ENCODE measurements around the gene ROGDI. TPM values are rescaled to one million over a fixed set of nuclear protein-coding genes. Genes with fewer than 3 reads are reported as not detected.

The ROGDI gene
- polyA plus RNA-seq, 1 of the 3 experiments (the other 2 are of a cell fraction) = 33.6 TPM

DNA sequence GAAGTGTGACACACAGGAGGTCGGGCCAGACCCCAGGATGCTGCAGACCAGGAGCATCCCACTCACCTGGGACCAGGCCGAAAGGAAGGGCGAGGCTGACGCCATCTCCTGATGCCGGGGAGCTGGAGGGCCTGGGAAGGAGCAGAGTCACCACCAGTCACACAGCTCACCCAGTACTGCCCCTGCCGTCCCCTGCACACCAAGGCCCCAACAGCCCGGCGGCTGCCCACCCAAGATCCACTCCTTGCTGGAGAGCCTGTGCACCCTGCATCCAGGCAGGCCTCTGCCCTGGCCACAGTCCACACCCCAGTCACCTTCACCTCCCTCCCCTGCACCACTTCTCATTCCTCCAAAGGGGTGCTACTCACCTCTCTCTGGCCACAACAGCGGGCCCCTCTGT lies 40.2 kb downstream of the ROGDI start:
- CTCF ChIA-PET = interaction anchor here (1.3 kb wide), 1 partner anchor 15 kb away, joined by 3 read pairs; no protein-coding TSS in a partner anchor
- no peak for DNase-seq
- POLR2A ChIA-PET = no interaction called here

More for the DNA sequence above, 40.2 kb downstream of the ROGDI start:
- H3F3A ChIP-seq (replicated peaks; ENCODE audit: insufficient read depth) = peaks cover under 1% of the 10 kb centered on the region
- no peak for TF ChIP-seq JUND (IDR thresholded peaks at IDR 0.05)
- TF ChIP-seq USF2 (IDR thresholded peaks at IDR 0.05; ENCODE audit: borderline replicate concordance, low read depth, low read length) = no peak
- TF ChIP-seq TCF12 (IDR thresholded peaks at IDR 0.05) = no peak
- TF ChIP-seq, protein P1, sequence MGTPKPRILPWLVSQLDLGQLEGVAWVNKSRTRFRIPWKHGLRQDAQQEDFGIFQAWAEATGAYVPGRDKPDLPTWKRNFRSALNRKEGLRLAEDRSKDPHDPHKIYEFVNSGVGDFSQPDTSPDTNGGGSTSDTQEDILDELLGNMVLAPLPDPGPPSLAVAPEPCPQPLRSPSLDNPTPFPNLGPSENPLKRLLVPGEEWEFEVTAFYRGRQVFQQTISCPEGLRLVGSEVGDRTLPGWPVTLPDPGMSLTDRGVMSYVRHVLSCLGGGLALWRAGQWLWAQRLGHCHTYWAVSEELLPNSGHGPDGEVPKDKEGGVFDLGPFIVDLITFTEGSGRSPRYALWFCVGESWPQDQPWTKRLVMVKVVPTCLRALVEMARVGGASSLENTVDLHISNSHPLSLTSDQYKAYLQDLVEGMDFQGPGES (IDR thresholded peaks at IDR 0.05; ENCODE audit: low read depth, low read length) = no peak
- no peak for TF ChIP-seq TEAD4 (IDR thresholded peaks at IDR 0.05; ENCODE audit: borderline replicate concordance, insufficient read depth)
- no peak for TF ChIP-seq GATA2 (CRISPR knock-in tag; IDR thresholded peaks at IDR 0.05)
- no peak for TF ChIP-seq RCOR1 (IDR thresholded peaks at IDR 0.05; ENCODE audit: low read length)
- TF ChIP-seq, protein P2, sequence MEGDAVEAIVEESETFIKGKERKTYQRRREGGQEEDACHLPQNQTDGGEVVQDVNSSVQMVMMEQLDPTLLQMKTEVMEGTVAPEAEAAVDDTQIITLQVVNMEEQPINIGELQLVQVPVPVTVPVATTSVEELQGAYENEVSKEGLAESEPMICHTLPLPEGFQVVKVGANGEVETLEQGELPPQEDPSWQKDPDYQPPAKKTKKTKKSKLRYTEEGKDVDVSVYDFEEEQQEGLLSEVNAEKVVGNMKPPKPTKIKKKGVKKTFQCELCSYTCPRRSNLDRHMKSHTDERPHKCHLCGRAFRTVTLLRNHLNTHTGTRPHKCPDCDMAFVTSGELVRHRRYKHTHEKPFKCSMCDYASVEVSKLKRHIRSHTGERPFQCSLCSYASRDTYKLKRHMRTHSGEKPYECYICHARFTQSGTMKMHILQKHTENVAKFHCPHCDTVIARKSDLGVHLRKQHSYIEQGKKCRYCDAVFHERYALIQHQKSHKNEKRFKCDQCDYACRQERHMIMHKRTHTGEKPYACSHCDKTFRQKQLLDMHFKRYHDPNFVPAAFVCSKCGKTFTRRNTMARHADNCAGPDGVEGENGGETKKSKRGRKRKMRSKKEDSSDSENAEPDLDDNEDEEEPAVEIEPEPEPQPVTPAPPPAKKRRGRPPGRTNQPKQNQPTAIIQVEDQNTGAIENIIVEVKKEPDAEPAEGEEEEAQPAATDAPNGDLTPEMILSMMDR (IDR thresholded peaks at IDR 0.05) = no peak
- TF ChIP-seq REST (IDR thresholded peaks at IDR 0.05; ENCODE audit: low read depth, low read length) = no peak
- no peak for TF ChIP-seq ZBTB33 (IDR thresholded peaks at IDR 0.05; ENCODE audit: borderline replicate concordance, low read depth)
- no peak for TF ChIP-seq CHD2 (IDR thresholded peaks at IDR 0.05; ENCODE audit: low read length, partially characterized antibody)
- no peak for TF ChIP-seq YY1 (IDR thresholded peaks at IDR 0.05; ENCODE audit: low read depth)
- no peak for TF ChIP-seq MXI1 (IDR thresholded peaks at IDR 0.05; ENCODE audit: low read depth, low read length)
- no peak for TF ChIP-seq GABPA (IDR thresholded peaks at IDR 0.05; ENCODE audit: low read depth)
- TF ChIP-seq TAF1 (IDR thresholded peaks at IDR 0.05; ENCODE audit: borderline replicate concordance, low read depth, low read length) = no peak
- TF ChIP-seq NFIC (IDR thresholded peaks at IDR 0.05; ENCODE audit: borderline replicate concordance) = no peak
- TF ChIP-seq FOXJ3 (CRISPR knock-in tag; IDR thresholded peaks at IDR 0.05) = no peak
- TF ChIP-seq, protein P3, sequence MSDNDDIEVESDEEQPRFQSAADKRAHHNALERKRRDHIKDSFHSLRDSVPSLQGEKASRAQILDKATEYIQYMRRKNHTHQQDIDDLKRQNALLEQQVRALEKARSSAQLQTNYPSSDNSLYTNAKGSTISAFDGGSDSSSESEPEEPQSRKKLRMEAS (IDR thresholded peaks at IDR 0.05; ENCODE audit: low read depth) = no peak
- no peak overlapping the region for H3K27ac ChIP-seq (ENCODE audit: low read depth in 2 of 2, low read length in 1 of 2)
- no peak overlapping the region for H3K9ac ChIP-seq
- no peaks in the 10 kb centered on the region for H4K20me1 ChIP-seq (ENCODE audit: insufficient read depth)
- H3K27me3 ChIP-seq (ENCODE audit: insufficient read depth) = no peaks in the 10 kb centered on the region
- no peak overlapping the region for H3K4me2 ChIP-seq
- peaks cover 15 to 45% of the 10 kb centered on the region in 2 experiments for H3K36me3 ChIP-seq (replicated peaks in 1 of 2; ENCODE audit: control insufficient read depth in 1 of 2, insufficient read depth in 2 of 2, low read length in 1 of 2)
- H3K4me1 ChIP-seq (ENCODE audit: control insufficient read depth in 1 of 2, insufficient read depth in 2 of 2, low read depth in 1 of 2, low read length in 1 of 2) = peaks cover 5 to 9% of the 10 kb centered on the region in 2 experiments; a peak in 2 of 4 replicates
- no peaks in the 10 kb centered on the region for H3K9me3 ChIP-seq
- peaks cover 40% of the 10 kb centered on the region for H3K79me2 ChIP-seq (ENCODE audit: insufficient read depth)
- WGBS (ENCODE audit: low lambda C conversion rate) = 91% methylated on average over 7 of the region's 9 CpGs
- no peak overlapping the region for H3K4me3 ChIP-seq (ENCODE audit: low read depth in 2 of 2, low read length in 1 of 2)
- no peak overlapping the region for H2AFZ ChIP-seq (ENCODE audit: low read depth)
- no peaks in the 10 kb centered on the region for H3K9me2 ChIP-seq
